Measurements from ENCODE around the gene RALGPS1. TPM values are rescaled to one million over a fixed set of nuclear protein-coding genes. Genes with fewer than 3 reads are reported as not detected.

RALGPS1 gene
- total and polyA plus RNA-seq, 2 of the 13 experiments (the other 11 are each of a cell fraction or from before 2014, with no cell fraction given) = 3.7 to 6.5 TPM

- no peak for TF ChIP-seq MIER3 (CRISPR knock-in tag; IDR thresholded peaks at IDR 0.05; ENCODE audit: borderline replicate concordance)
- no peak for TF ChIP-seq TGIF2 (CRISPR knock-in tag; IDR thresholded peaks at IDR 0.05)
- no peak for TF ChIP-seq HNRNPK (IDR thresholded peaks at IDR 0.05; ENCODE audit: low read depth, low read length, poor library complexity, severe bottlenecking)
- no peak for TF ChIP-seq ZNF354B (CRISPR knock-in tag; IDR thresholded peaks at IDR 0.05)
- TF ChIP-seq PATZ1 (CRISPR knock-in tag; IDR thresholded peaks at IDR 0.05) = no peak
- no peak for TF ChIP-seq KDM5B (CRISPR knock-in tag; IDR thresholded peaks at IDR 0.05; ENCODE audit: borderline replicate concordance)
- no peak for TF ChIP-seq ZFP1 (CRISPR knock-in tag; IDR thresholded peaks at IDR 0.05)
Measured at GRCh38 chr9:126869368-126869767, 45.2 kb upstream of the RALGPS1 start (continued).

GRCh38 chr9:126872516-126872915 lies 42.1 kb upstream of the RALGPS1 start:
- 93% methylated on average over 4 of the region's 4 CpGs for WGBS (ENCODE audit: low lambda C conversion rate)
- peaks cover 3 to 4% of the 10 kb centered on the region in 2 experiments; a peak in 3 of 5 replicates for H3K36me3 ChIP-seq (replicated peaks in 1 of 2; ENCODE audit: control insufficient read depth in 1 of 2, insufficient read depth in 2 of 2, low read length in 2 of 2)
- ATAC-seq (no peak; the same call in 2 of the 3 replicates), DNase-seq (ENCODE audit: low spot score) (no peak), FAIRE-seq (no peak)
- TF ChIP-seq ZFP36L2 (CRISPR knock-in tag; IDR thresholded peaks at IDR 0.05) = no peak
- no peak for TF ChIP-seq ZNF597 (CRISPR knock-in tag; IDR thresholded peaks at IDR 0.05)
- no peak for TF ChIP-seq TBL1XR1 (IDR thresholded peaks at IDR 0.05; ENCODE audit: borderline replicate concordance, low read length, partially characterized antibody)
- TF ChIP-seq PAF1 (CRISPR knock-in tag; IDR thresholded peaks at IDR 0.05) = no peak
- TF ChIP-seq ZNF503 (CRISPR knock-in tag; IDR thresholded peaks at IDR 0.05) = no peak
- no peak for TF ChIP-seq ZNF382 (CRISPR knock-in tag; IDR thresholded peaks at IDR 0.05; ENCODE audit: borderline replicate concordance)
- no peak for TF ChIP-seq TEAD2 (CRISPR knock-in tag; IDR thresholded peaks at IDR 0.05)
- TF ChIP-seq MEIS1 (CRISPR knock-in tag; IDR thresholded peaks at IDR 0.05; ENCODE audit: borderline replicate concordance) = no peak
- no peak for TF ChIP-seq CEBPG (CRISPR knock-in tag; IDR thresholded peaks at IDR 0.05)
- no peak for TF ChIP-seq RORA (CRISPR knock-in tag; IDR thresholded peaks at IDR 0.05)
- no peak for TF ChIP-seq RFXANK (CRISPR knock-in tag; IDR thresholded peaks at IDR 0.05)
- no peak for TF ChIP-seq ZNF607 (CRISPR knock-in tag; IDR thresholded peaks at IDR 0.05; ENCODE audit: borderline replicate concordance)
- H3K4me2 ChIP-seq (ENCODE audit: low read depth, low read length) = no peak overlapping the region
- peak overlapping the region; percentile 30 for H3K27ac ChIP-seq (ENCODE audit: extremely low read length, insufficient read depth, low read length)
- no peak overlapping the region for H3K4me3 ChIP-seq (replicated peaks in 1 of 3; ENCODE audit: insufficient read depth in 1 of 3, low read depth in 2 of 3, low read length in 3 of 3)
- H4K20me1 ChIP-seq (ENCODE audit: insufficient read depth, low read length) = peaks cover 4% of the 10 kb centered on the region; the same call in 1 of the 2 replicates
- CTCF ChIA-PET (ENCODE audit: low intra/inter-chr PET ratio, low total read pairs) = no interaction called here
- POLR2A ChIA-PET = interaction anchor here (0.5 kb wide), 1 partner anchor 13 kb away, joined by 3 read pairs; no protein-coding TSS in a partner anchor
- intact Hi-C loops (cut with micrococcal nuclease; ENCODE audit: unreplicated experiment) = no loop called here
- no TSS peak for BruUV-seq (replicated peaks)
- in situ Hi-C loops (cut with HindIII; ENCODE audit: extremely low pct_ligation_motif_present, low pct_unique_long_range_greater_than_20kb) = no loop called here
- peaks cover 42% of the 10 kb centered on the region for H3K79me2 ChIP-seq (ENCODE audit: insufficient read depth, low read length)
- H3K27me3 ChIP-seq (ENCODE audit: control insufficient read depth in 1 of 2, insufficient read depth in 2 of 2, low read length in 2 of 2) = no peaks in the 10 kb centered on the region
- no peaks in the 10 kb centered on the region for H3K9me3 ChIP-seq (ENCODE audit: low read length)
- no peak overlapping the region for H2AFZ ChIP-seq (ENCODE audit: low read length)
- no peak overlapping the region for H3K9ac ChIP-seq (ENCODE audit: insufficient read depth, low read depth, low read length)
- H3K4me1 ChIP-seq (ENCODE audit: insufficient read depth, low read length) = peaks cover 14% of the 10 kb centered on the region

All from HepG2 (cell line).